Measurements from ENCODE around the gene NDFIP2.

NDFIP2 gene

GRCh38 chr13:79459906-79460305 lies 21.0 kb upstream of the NDFIP2 start:
- DNase-seq (ENCODE audit: low read depth in 2 of 2), result no peak

- DNase-seq (ENCODE audit: low read depth in 2 of 2), result no peak
These were observed 18.1 kb upstream of the NDFIP2 start for GRCh38 chr13:79462895-79463294.

- DNase-seq (ENCODE audit: low read depth in 2 of 2), result no peak
These were observed 17.4 kb upstream of the NDFIP2 start for GRCh38 chr13:79463604-79464003.

GRCh38 chr13:79466872-79467271 lies 14.1 kb upstream of the NDFIP2 start:
- no peak for DNase-seq (ENCODE audit: low read depth in 2 of 2)

- DNase-seq (ENCODE audit: low read depth in 2 of 2), result no peak
These were observed 12.6 kb upstream of the NDFIP2 start for GRCh38 chr13:79468402-79468801.

- no peak for DNase-seq (ENCODE audit: low read depth in 2 of 2)
These were observed 12.1 kb upstream of the NDFIP2 start for GRCh38 chr13:79468819-79469218.

GRCh38 chr13:79469608-79470007 lies 11.3 kb upstream of the NDFIP2 start:
- no peak for DNase-seq (ENCODE audit: low read depth in 2 of 2)

- no peak for DNase-seq (ENCODE audit: low read depth in 2 of 2)
These were observed 10.3 kb upstream of the NDFIP2 start for GRCh38 chr13:79470666-79471065.

GRCh38 chr13:79475569-79475968 lies 5.4 kb upstream of the NDFIP2 start:
- DNase-seq (ENCODE audit: low read depth in 2 of 2), result no peak

GRCh38 chr13:79477968-79478367 lies 3.0 kb upstream of the NDFIP2 start:
- DNase-seq (ENCODE audit: low read depth in 2 of 2), result no peak

GRCh38 chr13:79479882-79480281 lies 1.1 kb upstream of the NDFIP2 start:
- DNase-seq (ENCODE audit: low read depth in 2 of 2), result no peak

- peak; percentile 2 to 39 for DNase-seq (ENCODE audit: low read depth in 2 of 2)
These were observed 714 bp downstream of the NDFIP2 start for GRCh38 chr13:79481685-79482052.

GRCh38 chr13:79482281-79482970 lies 1.5 kb downstream of the NDFIP2 start:
- no peak for DNase-seq (ENCODE audit: low read depth in 2 of 2)

- no peak for DNase-seq (ENCODE audit: low read depth in 2 of 2)
These were observed 2.2 kb downstream of the NDFIP2 start for GRCh38 chr13:79483086-79483706.

GRCh38 chr13:79485014-79485811 lies 4.3 kb downstream of the NDFIP2 start:
- no peak for DNase-seq (ENCODE audit: low read depth in 2 of 2)

GRCh38 chr13:79486433-79487188 lies 5.7 kb downstream of the NDFIP2 start:
- DNase-seq (ENCODE audit: low read depth in 2 of 2), result no peak

- DNase-seq (ENCODE audit: low read depth in 2 of 2), result no peak
These were observed 9.4 kb downstream of the NDFIP2 start for GRCh38 chr13:79490326-79490725.

- DNase-seq (ENCODE audit: low read depth in 2 of 2), result no peak
These were observed 9.9 kb downstream of the NDFIP2 start for GRCh38 chr13:79490824-79491223.

- DNase-seq (ENCODE audit: low read depth in 2 of 2), result no peak
These were observed 10.8 kb downstream of the NDFIP2 start for GRCh38 chr13:79491715-79492114.

- no peak for DNase-seq (ENCODE audit: low read depth in 2 of 2)
These were observed 11.4 kb downstream of the NDFIP2 start for GRCh38 chr13:79492313-79492798.

GRCh38 chr13:79492918-79493594 lies 12.1 kb downstream of the NDFIP2 start:
- no peak for DNase-seq (ENCODE audit: low read depth in 2 of 2)

Data from stimulated activated CD4-positive, alpha-beta T cell treated with anti-CD3 and anti-CD28 coated beads, Interleukin-1b, Interleukin-23, amount 100 ng/mL, for 1 hour (primary cell).